HG02759 (cell line): ENCODE measurements around the gene BHLHE40.
A peak's percentile ranks its signal among the peaks of the same experiment; 100 is the strongest.

Experiments used
- ATAC-seq: cut with Tn5 transposase; IDR thresholded peaks from one replicate; pipeline ENCODE4 v1.9.1; 2021; ENCODE audit warnings: mild to moderate bottlenecking, moderate library complexity; ENCODE audit not compliant: unreplicated experiment

Gene BHLHE40

GRCh38 chr3:4996771-4997291, 17.6 kb downstream of the BHLHE40 start:
- no peak for ATAC-seq

- no peak for ATAC-seq
Observed at GRCh38 chr3:4997946-4998345, 18.7 kb downstream of the BHLHE40 start.

- ATAC-seq, result no peak
Observed at GRCh38 chr3:4999531-5000184, 20.4 kb downstream of the BHLHE40 start.

- no peak for ATAC-seq
Observed at GRCh38 chr3:5001135-5001534, 21.9 kb downstream of the BHLHE40 start.

GRCh38 chr3:5001805-5002173, 22.6 kb downstream of the BHLHE40 start:
- no peak for ATAC-seq

- ATAC-seq, result no peak
Observed at GRCh38 chr3:5002174-5002870, 23.1 kb downstream of the BHLHE40 start.

GRCh38 chr3:5002871-5003247, 23.6 kb downstream of the BHLHE40 start:
- no peak for ATAC-seq

- ATAC-seq, result no peak
Observed at GRCh38 chr3:5004319-5005152, 25.3 kb downstream of the BHLHE40 start.

- ATAC-seq, result no peak
Observed at GRCh38 chr3:5005367-5005766, 26.1 kb downstream of the BHLHE40 start.

- peak; percentile 73 for ATAC-seq
Observed at GRCh38 chr3:5006755-5007202, 27.5 kb downstream of the BHLHE40 start.

- ATAC-seq, result peak; percentile 18
Observed at GRCh38 chr3:5007873-5008272, 28.6 kb downstream of the BHLHE40 start.

GRCh38 chr3:5009506-5010109, 30.4 kb downstream of the BHLHE40 start:
- ATAC-seq, result no peak

- ATAC-seq, result no peak
Observed at GRCh38 chr3:5010140-5010539, 30.9 kb downstream of the BHLHE40 start.

GRCh38 chr3:5010706-5011554, 31.7 kb downstream of the BHLHE40 start:
- no peak for ATAC-seq

- ATAC-seq, result peak; percentile 56
Observed at GRCh38 chr3:5011555-5012256, 32.5 kb downstream of the BHLHE40 start.

- ATAC-seq, result no peak
Observed at GRCh38 chr3:5012367-5012766, 33.1 kb downstream of the BHLHE40 start.

- ATAC-seq, result no peak
Observed at GRCh38 chr3:5013021-5013906, 34.0 kb downstream of the BHLHE40 start.

GRCh38 chr3:5014391-5014790, 35.2 kb downstream of the BHLHE40 start:
- ATAC-seq, result no peak

- ATAC-seq, result no peak
Observed at GRCh38 chr3:5015056-5015455, 35.8 kb downstream of the BHLHE40 start.
